ENCODE measurements around the gene NDUFB8.

NDUFB8 gene

DNA sequence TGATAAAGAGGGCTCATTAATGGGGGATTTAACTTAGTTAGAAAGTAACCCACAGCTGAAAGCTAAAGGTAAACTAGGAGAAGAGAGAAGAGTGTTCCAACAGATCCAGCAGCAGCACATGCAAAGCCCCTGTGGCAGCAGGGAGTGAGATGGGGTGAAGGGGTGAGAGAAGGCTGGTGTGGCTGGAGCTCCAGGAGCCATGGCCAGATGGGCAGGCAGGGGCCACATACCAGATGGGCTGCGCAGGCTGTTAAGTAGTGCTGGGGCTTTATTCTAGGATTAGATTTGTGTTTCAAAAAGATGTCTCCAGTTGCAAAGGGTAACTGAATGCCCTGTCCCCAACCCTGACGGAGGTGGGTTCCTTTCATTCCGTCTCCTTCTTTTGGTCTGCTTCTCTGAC lies 39.2 kb upstream of the NDUFB8 start:
- no peak for DNase-seq (ENCODE audit: low read depth)
- H3K4me3 ChIP-seq (ENCODE audit: low read length): no peak overlapping the region
- TF ChIP-seq, protein P1, sequence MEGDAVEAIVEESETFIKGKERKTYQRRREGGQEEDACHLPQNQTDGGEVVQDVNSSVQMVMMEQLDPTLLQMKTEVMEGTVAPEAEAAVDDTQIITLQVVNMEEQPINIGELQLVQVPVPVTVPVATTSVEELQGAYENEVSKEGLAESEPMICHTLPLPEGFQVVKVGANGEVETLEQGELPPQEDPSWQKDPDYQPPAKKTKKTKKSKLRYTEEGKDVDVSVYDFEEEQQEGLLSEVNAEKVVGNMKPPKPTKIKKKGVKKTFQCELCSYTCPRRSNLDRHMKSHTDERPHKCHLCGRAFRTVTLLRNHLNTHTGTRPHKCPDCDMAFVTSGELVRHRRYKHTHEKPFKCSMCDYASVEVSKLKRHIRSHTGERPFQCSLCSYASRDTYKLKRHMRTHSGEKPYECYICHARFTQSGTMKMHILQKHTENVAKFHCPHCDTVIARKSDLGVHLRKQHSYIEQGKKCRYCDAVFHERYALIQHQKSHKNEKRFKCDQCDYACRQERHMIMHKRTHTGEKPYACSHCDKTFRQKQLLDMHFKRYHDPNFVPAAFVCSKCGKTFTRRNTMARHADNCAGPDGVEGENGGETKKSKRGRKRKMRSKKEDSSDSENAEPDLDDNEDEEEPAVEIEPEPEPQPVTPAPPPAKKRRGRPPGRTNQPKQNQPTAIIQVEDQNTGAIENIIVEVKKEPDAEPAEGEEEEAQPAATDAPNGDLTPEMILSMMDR (conservative IDR thresholded peaks at IDR 0.05; ENCODE audit: low read length): no peak

DNA sequence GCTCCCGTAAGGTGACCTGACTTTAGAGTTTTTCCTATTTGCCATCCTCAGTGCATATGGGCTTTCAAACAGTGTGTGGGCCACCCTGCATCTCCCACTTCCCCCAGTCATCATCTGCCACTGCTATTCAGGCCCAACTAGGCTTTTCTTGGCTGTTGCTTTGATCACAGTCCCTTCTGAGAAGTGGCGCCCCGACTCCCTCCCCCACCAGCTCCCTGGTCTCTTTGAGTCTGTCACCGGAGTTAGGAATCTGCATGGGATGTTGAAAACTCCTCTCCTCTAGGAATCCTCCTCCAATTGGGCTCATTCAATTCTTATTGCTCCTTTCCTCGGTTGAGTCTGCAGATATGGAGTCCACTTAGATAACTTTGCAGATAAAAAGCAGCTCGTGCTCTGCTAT lies 38.2 kb upstream of the NDUFB8 start:
- no peak overlapping the region for H3K4me3 ChIP-seq (ENCODE audit: low read length)
- TF ChIP-seq, protein P1 (conservative IDR thresholded peaks at IDR 0.05; ENCODE audit: low read length): no peak
- no peak for DNase-seq (ENCODE audit: low read depth)

DNA sequence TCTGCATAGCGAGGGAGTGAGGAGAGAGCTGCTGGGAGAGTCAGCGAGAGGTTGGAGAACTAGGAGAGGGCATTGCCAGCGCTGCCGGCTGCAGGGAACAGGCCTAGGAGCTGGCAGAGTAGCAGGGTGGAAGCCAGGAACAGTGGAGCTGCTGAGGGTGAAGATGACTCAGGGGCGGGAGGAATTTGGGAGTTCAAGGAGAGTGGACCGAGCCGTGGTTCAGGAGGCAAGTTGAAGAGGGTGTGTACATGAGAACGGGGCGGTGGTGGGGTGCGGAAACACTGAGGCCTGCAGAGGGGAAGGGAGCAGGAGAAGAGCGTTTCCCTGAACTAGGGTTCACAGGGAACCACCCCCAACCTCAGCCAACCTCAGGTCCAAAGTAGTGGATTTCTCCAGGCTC lies 37.6 kb upstream of the NDUFB8 start:
- H3K4me3 ChIP-seq (ENCODE audit: low read length): no peak overlapping the region
- TF ChIP-seq, protein P1 (conservative IDR thresholded peaks at IDR 0.05; ENCODE audit: low read length): no peak
- no peak for DNase-seq (ENCODE audit: low read depth)

DNA sequence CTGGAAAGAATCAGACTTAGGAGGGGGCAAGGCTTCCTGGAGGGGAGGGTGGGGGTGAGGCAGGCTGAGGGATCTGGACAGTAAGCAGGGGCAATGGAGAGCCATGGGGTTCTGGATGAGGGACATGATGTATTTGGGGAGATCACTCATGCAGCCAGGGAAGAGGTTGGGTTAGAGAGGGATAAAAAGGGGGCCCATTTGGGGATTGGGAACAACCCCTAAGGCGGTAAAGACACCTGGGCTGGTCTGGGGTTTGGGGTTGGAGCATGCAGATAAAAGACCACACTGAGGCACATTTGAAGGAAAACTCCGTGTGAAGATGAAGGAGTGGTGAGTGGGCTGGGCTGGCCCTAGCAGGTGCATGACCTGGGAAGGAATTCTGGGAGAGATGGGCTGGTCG lies 36.9 kb upstream of the NDUFB8 start:
- TF ChIP-seq, protein P1 (conservative IDR thresholded peaks at IDR 0.05; ENCODE audit: low read length): no peak
- H3K4me3 ChIP-seq (ENCODE audit: low read length): no peak overlapping the region
- no peak for DNase-seq (ENCODE audit: low read depth)

DNA sequence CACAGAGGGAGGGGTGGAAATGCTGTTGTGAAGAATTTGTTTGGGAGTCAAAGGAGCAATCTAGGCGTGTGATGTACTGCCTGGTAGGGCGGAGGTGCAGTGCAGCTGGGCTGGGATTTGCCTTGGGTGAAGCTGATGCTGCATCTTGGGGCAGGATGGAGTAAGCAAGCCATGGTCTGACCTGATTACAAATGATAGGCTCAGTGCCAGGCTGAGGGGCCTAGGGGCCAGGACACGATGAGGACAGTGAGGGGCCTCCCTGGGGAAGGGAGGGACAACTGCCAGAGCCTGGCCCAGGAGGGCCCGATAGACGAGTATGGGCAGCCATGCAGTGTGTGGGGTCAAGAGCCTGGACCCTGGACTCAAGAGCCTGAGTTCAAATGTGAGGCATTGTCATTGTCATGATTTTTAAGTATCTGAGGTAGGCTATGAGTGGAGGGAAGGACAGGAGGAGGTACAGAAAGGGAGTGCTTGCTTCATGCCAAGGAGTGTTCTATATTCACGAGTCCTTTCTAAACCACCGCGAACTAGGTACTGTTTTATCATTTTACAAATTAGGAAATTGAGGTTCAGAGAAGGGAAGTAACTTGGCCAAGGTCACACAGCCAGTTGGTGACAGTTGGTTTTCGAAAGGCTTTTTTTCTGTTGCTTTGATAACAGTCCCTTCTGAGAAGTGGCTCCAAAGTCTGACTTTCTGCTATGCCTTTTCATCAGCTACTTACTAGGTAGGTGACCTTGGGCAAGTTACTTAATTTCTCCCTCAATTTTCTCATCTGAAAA lies 35.7 kb upstream of the NDUFB8 start:
- TF ChIP-seq, protein P1 (conservative IDR thresholded peaks at IDR 0.05; ENCODE audit: low read length): no peak
- no peak for DNase-seq (ENCODE audit: low read depth)
- H3K4me3 ChIP-seq (ENCODE audit: low read length): no peak overlapping the region

DNA sequence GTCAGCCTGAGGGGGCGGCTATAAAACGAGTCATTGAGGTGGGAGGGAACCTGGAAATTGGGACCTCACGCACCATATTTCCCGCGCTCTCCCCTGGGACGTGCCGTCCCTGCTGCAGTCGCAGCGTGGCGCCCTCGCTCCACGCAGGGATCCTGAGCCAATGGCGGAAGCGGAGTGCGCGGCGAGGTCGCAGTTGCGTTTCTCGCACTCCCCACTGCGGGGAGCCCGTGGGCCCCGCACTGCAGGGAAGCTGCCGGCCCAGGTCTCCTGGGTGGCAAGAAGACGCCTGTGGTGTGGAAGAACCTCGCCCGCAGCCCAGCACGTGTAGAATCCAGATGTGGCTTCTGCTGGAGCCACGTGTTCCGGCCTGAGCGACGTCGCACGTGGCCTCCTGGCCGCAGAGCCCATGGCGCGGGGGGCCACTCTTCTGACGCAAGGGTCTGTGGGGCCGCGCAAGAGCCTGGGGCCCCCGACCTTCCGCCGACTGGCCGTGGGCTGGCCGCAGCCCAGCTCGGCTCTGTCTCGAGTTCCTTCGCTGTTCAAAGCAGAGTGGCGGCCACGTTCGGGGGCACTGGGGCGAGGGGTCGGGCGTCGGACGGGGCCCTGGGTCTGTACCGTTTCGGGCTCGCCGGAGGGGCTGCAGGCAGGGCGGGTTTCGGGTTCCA lies 32.5 kb upstream of the NDUFB8 start:
- peak; percentile 55 for DNase-seq (ENCODE audit: low read depth)
- TF ChIP-seq, protein P1 (conservative IDR thresholded peaks at IDR 0.05; ENCODE audit: low read length): peak; percentile 59
- H3K4me3 ChIP-seq (ENCODE audit: low read length): no peak overlapping the region

DNA sequence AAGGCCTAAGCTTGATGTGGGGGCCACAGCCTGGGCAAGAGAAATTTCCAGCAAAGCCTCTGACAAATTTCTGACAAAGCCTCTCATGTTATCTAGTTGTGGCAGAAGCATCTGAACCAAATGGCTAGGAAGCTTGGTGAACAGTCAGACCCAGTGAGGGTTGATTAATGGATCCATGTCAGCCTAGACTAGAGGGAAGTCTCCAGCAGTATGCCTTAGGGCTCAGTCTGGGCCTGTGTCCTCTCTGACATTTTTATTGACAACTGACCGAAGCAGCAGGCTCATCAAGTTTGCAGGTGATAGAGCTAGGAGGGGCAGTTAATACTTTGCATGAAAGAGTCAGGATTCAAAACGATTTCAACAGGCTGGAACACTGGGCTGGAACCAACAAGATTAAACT lies 31.3 kb upstream of the NDUFB8 start:
- no peak for DNase-seq (ENCODE audit: low read depth)
- no peak overlapping the region for H3K4me3 ChIP-seq (ENCODE audit: low read length)
- TF ChIP-seq, protein P1 (conservative IDR thresholded peaks at IDR 0.05; ENCODE audit: low read length): no peak

Data from AG10803 (cell line).